OCI-LY7 (cell line): ENCODE data around the gene LCNL1. TPM values are rescaled to one million over a fixed set of nuclear protein-coding genes. Genes with fewer than 3 reads are reported as not detected.
A peak's percentile ranks its signal among the peaks of the same experiment; 100 is the strongest.

Experiments
- BruUV-seq: library from RNA; stranded (reverse); fragments of 400-500 nt; replicated peaks from 2 replicates; lab custom pipeline; 2021; lab: Mats Ljungman, UMichigan
- CTCF ChIA-PET: fragments of 300-600 bp; sonication (Branson Sonifier 250); formaldehyde crosslinking; loops from one replicate; lab custom pipeline; 2022; ENCODE audit warnings: antibody characterized with exemption; ENCODE audit not compliant: unreplicated experiment; lab: Charles Lee
- POLR2A ChIA-PET: fragments of 300-600 bp; sonication (Branson Sonifier 250); formaldehyde crosslinking; loops from one replicate; lab custom pipeline; 2022; ENCODE audit warnings: antibody characterized with exemption; lab: Charles Lee
- DNase-seq: peaks from one replicate; pipeline ENCODE4 v3.0.0-alpha.2; 2015; ENCODE audit warnings: low spot score
- H2AFZ ChIP-seq: fragments of 200-600 bp; sonication (generic), shearing (Covaris generic); 2 replicates; pipeline ENCODE4 v1.6.1; 2014; ENCODE audit warnings: mild to moderate bottlenecking, antibody characterized with exemption, low read length, moderate library complexity
- H3K27ac ChIP-seq: fragments of 200-600 bp; sonication (generic); 2 replicates; pipeline ENCODE4 v1.5.1; 2014; ENCODE audit warnings: mixed run types, low read depth, mild to moderate bottlenecking, moderate library complexity, low read length, inconsistent platforms; ENCODE audit not compliant: poor library complexity, severe bottlenecking
- H3K36me3 ChIP-seq: fragments of 200-600 bp; sonication (generic); 2 replicates; pipeline ENCODE4 v1.6.1; 2014; ENCODE audit warnings: mild to moderate bottlenecking, antibody characterized with exemption, low read length, moderate library complexity, mixed read lengths; ENCODE audit not compliant: insufficient read depth
- H3K4me1 ChIP-seq: fragments of 200-600 bp; sonication (generic); 2 replicates; pipeline ENCODE4 v1.5.1; 2014; ENCODE audit warnings: mild to moderate bottlenecking, low read length; ENCODE audit not compliant: insufficient read depth, poor library complexity, severe bottlenecking
- H3K4me2 ChIP-seq: fragments of 200-600 bp; sonication (generic); 2 replicates; pipeline ENCODE4 v1.6.1; 2014; ENCODE audit warnings: mild to moderate bottlenecking, low read length
- H3K4me3 ChIP-seq: fragments of 200-600 bp; sonication (generic); 2 replicates; pipeline ENCODE4 v1.5.1; 2014; ENCODE audit warnings: mild to moderate bottlenecking, low read depth, low read length; ENCODE audit not compliant: poor library complexity, severe bottlenecking
- H3K79me2 ChIP-seq: fragments of 200-600 bp; sonication (generic); 2 replicates; pipeline ENCODE4 v1.6.1; 2016; ENCODE audit warnings: low read depth, mild to moderate bottlenecking, low read length, moderate library complexity, mixed read lengths; ENCODE audit not compliant: insufficient read depth
- H3K9me2 ChIP-seq: fragments of 200-600 bp; sonication (generic); 2 replicates; pipeline ENCODE4 v1.6.1; 2016; ENCODE audit warnings: mild to moderate bottlenecking, low read length, mixed read lengths; ENCODE audit not compliant: insufficient read depth
- H3K9me3 ChIP-seq: fragments of 200-600 bp; sonication (generic); 2 replicates; pipeline ENCODE4 v1.6.1; 2014; ENCODE audit warnings: mild to moderate bottlenecking, mixed run types, low read length, mixed read lengths
- H4K20me1 ChIP-seq: fragments of 200-600 bp; sonication (generic); 2 replicates; pipeline ENCODE4 v1.6.1; 2014; ENCODE audit warnings: mild to moderate bottlenecking, antibody characterized with exemption, low read length, moderate library complexity, mixed read lengths; ENCODE audit not compliant: insufficient read depth
- EZH2phosphoT487 ChIP-seq: fragments of 200-600 bp; sonication (generic); IDR thresholded peaks from 2 replicates; pipeline ENCODE4 v1.6.1; 2018; ENCODE audit warnings: low read depth, borderline replicate concordance, mild to moderate bottlenecking, mixed run types, antibody characterized with exemption, low read length, moderate library complexity, mixed read lengths
- intact Hi-C: fragments of 100-400 bp; cut with micrococcal nuclease; formaldehyde crosslinking; loops from one replicate; pipeline ENCODE4 v1.10.0; 2022; ENCODE audit not compliant: unreplicated experiment
- total RNA-seq, 2 experiments: library from RNA; depleted of rRNA in 1 of 2; stranded (reverse); fragments of >200 nt in 1 of 2; shearing (Covaris generic) in 1 of 2; gene quantifications; 2 replicates each; pipeline ENCODE4 v1.2.3, GENCODE V29; 2014 to 2022
- TF ChIP-seq, protein P1 (sequence below): fragments of 200-600 bp; sonication (generic); conservative IDR thresholded peaks from 2 replicates; pipeline ENCODE4 v1.5.1; 2014; ENCODE audit warnings: mild to moderate bottlenecking, antibody characterized with exemption, low read length, moderate library complexity, mixed read lengths

The LCNL1 gene
- total RNA-seq, 2 experiments from 2014 or later: not detected

DNA sequence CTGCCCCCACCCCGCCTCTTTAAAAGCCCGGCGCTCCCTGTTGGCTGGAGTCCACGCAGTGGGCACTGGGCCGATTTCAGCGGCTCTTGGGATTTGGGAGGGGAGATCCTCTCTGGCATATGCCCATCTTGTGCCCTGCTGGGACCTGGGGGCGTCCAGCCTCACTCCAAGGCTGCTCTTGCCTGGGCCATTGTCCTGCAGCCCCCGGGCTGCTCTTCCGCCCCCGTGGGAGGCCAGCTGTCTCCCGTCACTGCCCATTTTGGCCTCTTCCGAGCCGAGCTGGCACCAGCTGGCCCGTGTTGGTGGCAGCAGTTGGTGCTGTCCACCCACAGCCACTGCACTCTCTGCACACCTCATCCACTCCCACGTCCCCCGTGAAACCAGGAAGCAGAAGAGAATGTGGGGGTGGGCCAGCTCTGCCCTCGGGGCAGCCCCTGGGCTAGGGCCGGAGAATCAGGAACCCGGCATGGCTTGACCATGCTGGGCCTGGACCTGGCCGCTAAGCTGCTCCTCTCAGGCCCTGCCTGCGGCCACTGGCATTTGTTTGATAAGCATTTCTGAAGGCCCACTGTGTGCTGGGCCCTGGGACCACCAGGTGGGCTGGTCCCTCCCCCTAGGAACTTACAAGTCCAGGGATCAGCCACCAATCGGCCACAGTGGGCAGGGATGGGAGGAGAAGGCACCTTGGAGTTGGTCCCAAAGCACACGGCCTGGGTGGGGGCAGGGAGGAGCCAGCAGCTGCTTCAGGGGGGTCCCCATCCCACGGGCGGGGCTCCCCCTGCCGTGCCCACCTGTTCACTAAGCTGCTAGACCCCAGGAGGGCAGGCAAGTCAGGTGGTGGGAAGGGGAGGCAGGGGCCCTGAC, 35.5 kb upstream of the LCNL1 start:
- no peaks in the 10 kb centered on the region for H3K9me3 ChIP-seq
- no peak overlapping the region for H3K27ac ChIP-seq
- no peaks in the 10 kb centered on the region for H4K20me1 ChIP-seq
- no peak overlapping the region for H3K4me3 ChIP-seq
- ChIA-PET POLR2A (interaction anchor here (1.3 to 1.9 kb wide), 2 partner anchors 87 to 157 kb away, joined by 3 to 4 read pairs; partner anchors contain the start of gene TMEM141), CTCF (interaction anchor here (0.6 to 1.9 kb wide), 3 partner anchors 82 to 288 kb away, joined by 3 to 8 read pairs (median 3); no protein-coding TSS in a partner anchor)
- H3K4me1 ChIP-seq: peaks cover 36% of the 10 kb centered on the region
- no peak overlapping the region for H2AFZ ChIP-seq
- no peak for TF ChIP-seq EZH2phosphoT487
- TF ChIP-seq, protein P1, sequence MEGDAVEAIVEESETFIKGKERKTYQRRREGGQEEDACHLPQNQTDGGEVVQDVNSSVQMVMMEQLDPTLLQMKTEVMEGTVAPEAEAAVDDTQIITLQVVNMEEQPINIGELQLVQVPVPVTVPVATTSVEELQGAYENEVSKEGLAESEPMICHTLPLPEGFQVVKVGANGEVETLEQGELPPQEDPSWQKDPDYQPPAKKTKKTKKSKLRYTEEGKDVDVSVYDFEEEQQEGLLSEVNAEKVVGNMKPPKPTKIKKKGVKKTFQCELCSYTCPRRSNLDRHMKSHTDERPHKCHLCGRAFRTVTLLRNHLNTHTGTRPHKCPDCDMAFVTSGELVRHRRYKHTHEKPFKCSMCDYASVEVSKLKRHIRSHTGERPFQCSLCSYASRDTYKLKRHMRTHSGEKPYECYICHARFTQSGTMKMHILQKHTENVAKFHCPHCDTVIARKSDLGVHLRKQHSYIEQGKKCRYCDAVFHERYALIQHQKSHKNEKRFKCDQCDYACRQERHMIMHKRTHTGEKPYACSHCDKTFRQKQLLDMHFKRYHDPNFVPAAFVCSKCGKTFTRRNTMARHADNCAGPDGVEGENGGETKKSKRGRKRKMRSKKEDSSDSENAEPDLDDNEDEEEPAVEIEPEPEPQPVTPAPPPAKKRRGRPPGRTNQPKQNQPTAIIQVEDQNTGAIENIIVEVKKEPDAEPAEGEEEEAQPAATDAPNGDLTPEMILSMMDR: no peak
- BruUV-seq: no TSS peak
- H3K79me2 ChIP-seq: peaks cover 10% of the 10 kb centered on the region; the same call in 1 of the 2 replicates
- H3K9me2 ChIP-seq: no peaks in the 10 kb centered on the region
- intact Hi-C loops: no loop called here
- no peak overlapping the region for H3K4me2 ChIP-seq
- DNase-seq: no peak
- peaks cover 10% of the 10 kb centered on the region for H3K36me3 ChIP-seq

DNA sequence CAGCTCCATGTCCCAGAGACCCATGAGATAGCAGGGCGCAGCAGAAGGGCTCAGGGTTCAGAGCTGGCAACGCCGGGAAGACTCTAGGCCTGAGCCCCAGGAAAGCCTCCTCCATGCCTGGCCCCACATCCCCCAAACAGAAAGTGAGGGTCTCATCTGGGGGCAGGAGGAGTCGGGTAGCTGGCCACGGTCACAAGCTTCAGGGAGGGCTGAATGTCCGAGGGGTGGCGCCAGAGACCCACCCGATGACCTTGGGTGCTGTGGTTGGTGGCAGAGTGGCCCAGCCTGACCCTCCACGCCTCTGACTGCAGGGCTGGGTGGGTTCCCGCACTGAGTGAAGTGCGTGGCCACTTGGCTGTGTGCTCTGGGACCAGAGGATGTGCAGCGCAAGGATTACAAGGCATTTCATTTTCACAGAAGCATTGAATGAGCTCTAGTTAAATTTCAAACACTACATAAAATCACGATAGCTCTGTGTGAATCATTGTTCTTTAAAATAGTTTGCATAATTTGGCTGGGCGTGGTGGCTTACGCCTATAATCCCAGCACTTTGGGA, 34.8 kb upstream of the LCNL1 start:
- Histone ChIP-seq H3K4me3 (no peak overlapping the region), H2AFZ (no peak overlapping the region), H3K36me3 (0 out of 2 replicates have a peak, but pooled peaks cover 2% of the 10 kb centered on the region), H3K79me2 (peaks cover 9% of the 10 kb centered on the region; the same call in 1 of the 2 replicates), H3K9me3 (no peaks in the 10 kb centered on the region), H3K4me1 (peaks cover 33% of the 10 kb centered on the region), H3K9me2 (no peaks in the 10 kb centered on the region), H3K27ac (no peak overlapping the region), H4K20me1 (no peaks in the 10 kb centered on the region), H3K4me2 (no peak overlapping the region)
- ChIA-PET POLR2A (interaction anchor here (0.7 to 1.9 kb wide), 3 partner anchors 87 to 170 kb away, joined by 3 to 6 read pairs (median 4); partner anchors contain the start of gene TMEM141), CTCF (interaction anchor here (0.6 to 1.9 kb wide), 5 partner anchors 30 to 321 kb away, joined by 3 to 8 read pairs (median 3); no protein-coding TSS in a partner anchor)
- DNase-seq: peak; percentile 48
- BruUV-seq: no TSS peak
- intact Hi-C loops: no loop called here
- TF ChIP-seq, protein P1: peak; percentile 71
- no peak for TF ChIP-seq EZH2phosphoT487
